ENCODE data around the gene CYP3A7. TPM values are rescaled to one million over a fixed set of nuclear protein-coding genes. Genes with fewer than 3 reads are reported as not detected.
A peak's percentile ranks its signal among the peaks of the same experiment; 100 is the strongest.
"Not testable (repeated sequence)": the region's sequence is repeated elsewhere in the genome, so short reads cannot be mapped to it uniquely, and the experiment has no call there.

Gene CYP3A7
- total and polyA plus RNA-seq, 2 of the 13 experiments (the other 11 are each of a cell fraction or from before 2014, with no cell fraction given) = 5.8 to 6.4 TPM

DNA sequence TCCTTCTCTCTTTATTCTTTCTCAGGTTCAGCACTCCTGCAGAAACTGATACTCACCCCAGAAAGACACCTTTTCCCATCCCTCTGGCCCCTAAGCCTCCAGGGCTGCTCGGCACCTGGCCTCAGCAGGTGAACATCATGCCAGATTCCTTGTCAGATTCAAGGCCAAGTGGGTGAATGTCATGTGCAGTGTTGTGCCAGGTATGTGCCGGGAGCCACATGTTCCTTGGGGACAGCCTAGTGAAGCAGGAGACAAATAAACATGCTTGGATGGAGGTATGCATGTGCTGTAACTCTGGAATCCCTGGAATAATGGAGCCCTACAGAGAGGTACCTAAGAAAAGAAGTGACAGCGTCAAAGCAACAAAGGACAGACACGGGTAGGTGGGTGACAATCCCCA lies 1.7 kb upstream of the CYP3A7 start:
- DNase-seq (ENCODE audit: low spot score); POLR2A ChIA-PET; intact Hi-C loops (cut with micrococcal nuclease; ENCODE audit: unreplicated experiment); CTCF ChIA-PET (ENCODE audit: low intra/inter-chr PET ratio, low total read pairs); H3K27ac ChIP-seq (ENCODE audit: extremely low read length, insufficient read depth, low read length); H3K4me2 ChIP-seq (ENCODE audit: low read depth, low read length); H3K79me2 ChIP-seq (ENCODE audit: insufficient read depth, low read length); H3K9me3 ChIP-seq (ENCODE audit: low read length); ATAC-seq; H3K27me3 ChIP-seq (ENCODE audit: control insufficient read depth in 1 of 2, insufficient read depth in 2 of 2, low read length in 2 of 2); H3K9ac ChIP-seq (ENCODE audit: insufficient read depth, low read depth, low read length); FAIRE-seq; H2AFZ ChIP-seq (ENCODE audit: low read length); H4K20me1 ChIP-seq (ENCODE audit: insufficient read depth, low read length); BruUV-seq (replicated peaks); H3K36me3 ChIP-seq (replicated peaks in 1 of 2; ENCODE audit: control insufficient read depth in 1 of 2, insufficient read depth in 2 of 2, low read length in 2 of 2); H3K4me3 ChIP-seq (replicated peaks in 1 of 3; ENCODE audit: insufficient read depth in 1 of 3, low read depth in 2 of 3, low read length in 3 of 3); in situ Hi-C loops (cut with HindIII; ENCODE audit: extremely low pct_ligation_motif_present, low pct_unique_long_range_greater_than_20kb): not testable (repeated sequence)
- 95% methylated on average over 4 of the region's 4 CpGs for WGBS (ENCODE audit: low lambda C conversion rate)
- H3K4me1 ChIP-seq (ENCODE audit: insufficient read depth, low read length) = peaks cover 75% of the 10 kb centered on the region

DNA sequence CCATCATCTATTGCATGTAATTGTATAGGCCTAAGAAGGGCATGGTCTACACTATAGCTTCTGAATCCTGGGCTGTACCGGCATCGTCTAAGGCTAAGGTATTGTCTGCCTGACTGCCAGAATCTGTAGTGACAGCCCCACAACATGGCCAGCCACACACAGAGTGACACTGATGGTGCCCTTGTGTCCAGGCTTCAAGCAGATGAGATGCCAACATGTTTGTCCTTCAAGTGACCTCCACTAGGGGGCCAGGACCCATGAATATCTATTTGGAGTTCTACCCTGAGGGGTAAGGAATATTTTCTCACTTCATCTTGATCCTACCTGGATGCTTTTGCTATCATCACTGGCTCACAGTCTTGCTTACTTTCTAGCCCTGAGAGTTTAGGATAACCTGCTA lies 1.5 kb downstream of the CYP3A7 start:
- DNase-seq (ENCODE audit: low spot score) (peak; percentile 42), ATAC-seq (peak; percentile 49), FAIRE-seq (peak; percentile 4)
- Histone ChIP-seq H3K4me2 (ENCODE audit: low read depth, low read length) (no peak overlapping the region), H3K27ac (ENCODE audit: extremely low read length, insufficient read depth, low read length) (peak overlapping the region; percentile 50), H3K9ac (ENCODE audit: insufficient read depth, low read depth, low read length) (no peak overlapping the region), H4K20me1 (ENCODE audit: insufficient read depth, low read length) (no peaks in the 10 kb centered on the region), H3K79me2 (ENCODE audit: insufficient read depth, low read length) (no peaks in the 10 kb centered on the region), H3K9me3 (ENCODE audit: low read length) (no peaks in the 10 kb centered on the region), H3K27me3 (ENCODE audit: control insufficient read depth in 1 of 2, insufficient read depth in 2 of 2, low read length in 2 of 2) (no peaks in the 10 kb centered on the region), H3K36me3 (replicated peaks in 1 of 2; ENCODE audit: control insufficient read depth in 1 of 2, insufficient read depth in 2 of 2, low read length in 2 of 2) (no peaks in the 10 kb centered on the region), H2AFZ (ENCODE audit: low read length) (no peak overlapping the region), H3K4me1 (ENCODE audit: insufficient read depth, low read length) (peaks cover 81% of the 10 kb centered on the region), H3K4me3 (replicated peaks in 1 of 3; ENCODE audit: insufficient read depth in 1 of 3, low read depth in 2 of 3, low read length in 3 of 3) (no peak overlapping the region)
- intact Hi-C loops (cut with micrococcal nuclease; ENCODE audit: unreplicated experiment) (loop anchor here (2.0 to 5.0 kb wide), 2 partner anchors 61 to 101 kb away; no protein-coding TSS in a partner anchor), in situ Hi-C loops (cut with HindIII; ENCODE audit: extremely low pct_ligation_motif_present, low pct_unique_long_range_greater_than_20kb) (no loop called here)
- ChIA-PET CTCF (ENCODE audit: low intra/inter-chr PET ratio, low total read pairs) (no interaction called here), POLR2A (no interaction called here)
- 90% methylated on average over 2 of the region's 2 CpGs for WGBS (ENCODE audit: low lambda C conversion rate)
- no TSS peak for BruUV-seq (replicated peaks)
- TF ChIP-seq STAG1 (CRISPR knock-in tag; IDR thresholded peaks at IDR 0.05) (peak; percentile 49), SMC3 (IDR thresholded peaks at IDR 0.05; ENCODE audit: low read length) (peak; percentile 44; the same call in 1 of the 2 replicates), ZNF788 (CRISPR knock-in tag; IDR thresholded peaks at IDR 0.05; ENCODE audit: borderline replicate concordance) (no peak), ARNTL (CRISPR knock-in tag; IDR thresholded peaks at IDR 0.05) (no peak), KMT2A (CRISPR knock-in tag; IDR thresholded peaks at IDR 0.05) (no peak), ESRRA (CRISPR knock-in tag; IDR thresholded peaks at IDR 0.05; ENCODE audit: low read depth) (peak; percentile 85)
- TF ChIP-seq, protein P1, sequence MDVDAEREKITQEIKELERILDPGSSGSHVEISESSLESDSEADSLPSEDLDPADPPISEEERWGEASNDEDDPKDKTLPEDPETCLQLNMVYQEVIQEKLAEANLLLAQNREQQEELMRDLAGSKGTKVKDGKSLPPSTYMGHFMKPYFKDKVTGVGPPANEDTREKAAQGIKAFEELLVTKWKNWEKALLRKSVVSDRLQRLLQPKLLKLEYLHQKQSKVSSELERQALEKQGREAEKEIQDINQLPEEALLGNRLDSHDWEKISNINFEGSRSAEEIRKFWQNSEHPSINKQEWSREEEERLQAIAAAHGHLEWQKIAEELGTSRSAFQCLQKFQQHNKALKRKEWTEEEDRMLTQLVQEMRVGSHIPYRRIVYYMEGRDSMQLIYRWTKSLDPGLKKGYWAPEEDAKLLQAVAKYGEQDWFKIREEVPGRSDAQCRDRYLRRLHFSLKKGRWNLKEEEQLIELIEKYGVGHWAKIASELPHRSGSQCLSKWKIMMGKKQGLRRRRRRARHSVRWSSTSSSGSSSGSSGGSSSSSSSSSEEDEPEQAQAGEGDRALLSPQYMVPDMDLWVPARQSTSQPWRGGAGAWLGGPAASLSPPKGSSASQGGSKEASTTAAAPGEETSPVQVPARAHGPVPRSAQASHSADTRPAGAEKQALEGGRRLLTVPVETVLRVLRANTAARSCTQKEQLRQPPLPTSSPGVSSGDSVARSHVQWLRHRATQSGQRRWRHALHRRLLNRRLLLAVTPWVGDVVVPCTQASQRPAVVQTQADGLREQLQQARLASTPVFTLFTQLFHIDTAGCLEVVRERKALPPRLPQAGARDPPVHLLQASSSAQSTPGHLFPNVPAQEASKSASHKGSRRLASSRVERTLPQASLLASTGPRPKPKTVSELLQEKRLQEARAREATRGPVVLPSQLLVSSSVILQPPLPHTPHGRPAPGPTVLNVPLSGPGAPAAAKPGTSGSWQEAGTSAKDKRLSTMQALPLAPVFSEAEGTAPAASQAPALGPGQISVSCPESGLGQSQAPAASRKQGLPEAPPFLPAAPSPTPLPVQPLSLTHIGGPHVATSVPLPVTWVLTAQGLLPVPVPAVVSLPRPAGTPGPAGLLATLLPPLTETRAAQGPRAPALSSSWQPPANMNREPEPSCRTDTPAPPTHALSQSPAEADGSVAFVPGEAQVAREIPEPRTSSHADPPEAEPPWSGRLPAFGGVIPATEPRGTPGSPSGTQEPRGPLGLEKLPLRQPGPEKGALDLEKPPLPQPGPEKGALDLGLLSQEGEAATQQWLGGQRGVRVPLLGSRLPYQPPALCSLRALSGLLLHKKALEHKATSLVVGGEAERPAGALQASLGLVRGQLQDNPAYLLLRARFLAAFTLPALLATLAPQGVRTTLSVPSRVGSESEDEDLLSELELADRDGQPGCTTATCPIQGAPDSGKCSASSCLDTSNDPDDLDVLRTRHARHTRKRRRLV (CRISPR knock-in tag; IDR thresholded peaks at IDR 0.05) = no peak
- TF ChIP-seq, protein P2, sequence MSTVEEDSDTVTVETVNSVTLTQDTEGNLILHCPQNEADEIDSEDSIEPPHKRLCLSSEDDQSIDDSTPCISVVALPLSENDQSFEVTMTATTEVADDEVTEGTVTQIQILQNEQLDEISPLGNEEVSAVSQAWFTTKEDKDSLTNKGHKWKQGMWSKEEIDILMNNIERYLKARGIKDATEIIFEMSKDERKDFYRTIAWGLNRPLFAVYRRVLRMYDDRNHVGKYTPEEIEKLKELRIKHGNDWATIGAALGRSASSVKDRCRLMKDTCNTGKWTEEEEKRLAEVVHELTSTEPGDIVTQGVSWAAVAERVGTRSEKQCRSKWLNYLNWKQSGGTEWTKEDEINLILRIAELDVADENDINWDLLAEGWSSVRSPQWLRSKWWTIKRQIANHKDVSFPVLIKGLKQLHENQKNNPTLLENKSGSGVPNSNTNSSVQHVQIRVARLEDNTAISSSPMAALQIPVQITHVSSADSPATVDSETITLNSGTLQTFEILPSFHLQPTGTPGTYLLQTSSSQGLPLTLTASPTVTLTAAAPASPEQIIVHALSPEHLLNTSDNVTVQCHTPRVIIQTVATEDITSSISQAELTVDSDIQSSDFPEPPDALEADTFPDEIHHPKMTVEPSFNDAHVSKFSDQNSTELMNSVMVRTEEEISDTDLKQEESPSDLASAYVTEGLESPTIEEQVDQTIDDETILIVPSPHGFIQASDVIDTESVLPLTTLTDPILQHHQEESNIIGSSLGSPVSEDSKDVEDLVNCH (CRISPR knock-in tag; IDR thresholded peaks at IDR 0.05) = no peak
- TF ChIP-seq, protein P3, sequence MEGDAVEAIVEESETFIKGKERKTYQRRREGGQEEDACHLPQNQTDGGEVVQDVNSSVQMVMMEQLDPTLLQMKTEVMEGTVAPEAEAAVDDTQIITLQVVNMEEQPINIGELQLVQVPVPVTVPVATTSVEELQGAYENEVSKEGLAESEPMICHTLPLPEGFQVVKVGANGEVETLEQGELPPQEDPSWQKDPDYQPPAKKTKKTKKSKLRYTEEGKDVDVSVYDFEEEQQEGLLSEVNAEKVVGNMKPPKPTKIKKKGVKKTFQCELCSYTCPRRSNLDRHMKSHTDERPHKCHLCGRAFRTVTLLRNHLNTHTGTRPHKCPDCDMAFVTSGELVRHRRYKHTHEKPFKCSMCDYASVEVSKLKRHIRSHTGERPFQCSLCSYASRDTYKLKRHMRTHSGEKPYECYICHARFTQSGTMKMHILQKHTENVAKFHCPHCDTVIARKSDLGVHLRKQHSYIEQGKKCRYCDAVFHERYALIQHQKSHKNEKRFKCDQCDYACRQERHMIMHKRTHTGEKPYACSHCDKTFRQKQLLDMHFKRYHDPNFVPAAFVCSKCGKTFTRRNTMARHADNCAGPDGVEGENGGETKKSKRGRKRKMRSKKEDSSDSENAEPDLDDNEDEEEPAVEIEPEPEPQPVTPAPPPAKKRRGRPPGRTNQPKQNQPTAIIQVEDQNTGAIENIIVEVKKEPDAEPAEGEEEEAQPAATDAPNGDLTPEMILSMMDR (CRISPR knock-in tag; IDR thresholded peaks at IDR 0.05) = peak; percentile 63
